ENCODE measurements around the gene SLC7A1. TPM values are rescaled to one million over a fixed set of nuclear protein-coding genes. Genes with fewer than 3 reads are reported as not detected.
A peak's percentile ranks its signal among the peaks of the same experiment; 100 is the strongest.

The SLC7A1 gene
- total RNA-seq, 1 donor from 2014 or later, result 115 TPM

DNA sequence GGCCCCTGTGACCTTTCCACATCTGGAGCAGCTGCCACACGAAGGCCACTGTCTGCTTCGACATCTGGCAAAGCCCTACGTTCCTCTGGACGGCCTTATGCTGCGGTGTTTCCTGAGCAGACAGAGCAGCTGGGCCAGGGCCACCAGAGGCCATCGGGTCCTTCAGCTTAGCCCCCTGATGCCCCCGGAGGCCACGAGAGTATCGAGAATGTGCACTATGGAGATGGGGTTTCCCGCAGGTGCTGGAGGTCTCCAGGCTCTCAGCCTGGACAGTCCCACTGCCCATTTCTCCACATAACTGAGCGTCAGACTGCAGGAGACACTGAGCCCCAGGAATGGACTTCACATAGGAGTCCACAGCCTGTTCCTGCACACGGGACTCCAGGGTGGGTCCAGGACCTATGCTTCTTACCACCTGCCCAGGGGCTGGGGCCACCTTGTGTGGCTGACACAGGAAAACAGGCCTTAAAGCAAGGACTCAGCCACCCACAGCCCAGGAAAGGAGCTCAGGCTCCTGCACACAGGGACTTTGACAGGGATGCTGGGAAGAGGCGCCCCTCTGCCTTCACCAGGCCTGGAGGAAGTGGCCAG lies 80.7 kb downstream of the SLC7A1 start:
- Histone ChIP-seq H3K27ac (ENCODE audit: low read depth, low read length) (no peak overlapping the region), H4K20me1 (ENCODE audit: insufficient read depth, low read length) (no peaks in the 10 kb centered on the region), H3K27me3 (ENCODE audit: insufficient read depth, low read length) (no peaks in the 10 kb centered on the region), H3K9me3 (ENCODE audit: insufficient read depth, low read depth, low read length) (no peaks in the 10 kb centered on the region), H2AFZ (ENCODE audit: low read depth, low read length) (no peak overlapping the region), H3K79me2 (ENCODE audit: insufficient read depth, low read length) (peaks cover 11% of the 10 kb centered on the region), H3K4me1 (ENCODE audit: insufficient read depth, low read length) (peaks cover 29% of the 10 kb centered on the region), H3K9ac (ENCODE audit: low read length) (no peak overlapping the region), H3K36me3 (ENCODE audit: insufficient read depth, low read length) (peaks cover 35% of the 10 kb centered on the region), H3K4me2 (ENCODE audit: low read length) (no peak overlapping the region), H3K4me3 (ENCODE audit: insufficient read depth, low read depth, low read length) (no peak overlapping the region)
- H3K36me3 Mint-ChIP-seq (ENCODE audit: low read depth, unreplicated experiment), result peaks cover 41% of the 10 kb centered on the region
- no peaks in the 10 kb centered on the region for H3K27me3 Mint-ChIP-seq (ENCODE audit: low read depth, unreplicated experiment)
- H3K27ac Mint-ChIP-seq (ENCODE audit: unreplicated experiment), result no peak overlapping the region
- no peak for TF ChIP-seq EZH2 (IDR thresholded peaks at IDR 0.05; ENCODE audit: insufficient read depth, low read length)
- H3K4me1 Mint-ChIP-seq (ENCODE audit: low read depth, unreplicated experiment), result peaks cover 12% of the 10 kb centered on the region
- DNase-seq (ENCODE audit: low read depth) (no peak), FAIRE-seq (no peak)
- H3K4me3 Mint-ChIP-seq (ENCODE audit: unreplicated experiment), result no peak overlapping the region
- no peaks in the 10 kb centered on the region for H3K9me3 Mint-ChIP-seq (ENCODE audit: unreplicated experiment)

- Histone ChIP-seq H3K79me2 (ENCODE audit: insufficient read depth, low read length) (peaks cover 4% of the 10 kb centered on the region), H3K4me3 (ENCODE audit: insufficient read depth, low read depth, low read length) (no peak overlapping the region), H3K4me1 (ENCODE audit: insufficient read depth, low read length) (peaks cover 33% of the 10 kb centered on the region), H4K20me1 (ENCODE audit: insufficient read depth, low read length) (no peaks in the 10 kb centered on the region), H3K36me3 (ENCODE audit: insufficient read depth, low read length) (peaks cover 32% of the 10 kb centered on the region), H2AFZ (ENCODE audit: low read depth, low read length) (no peak overlapping the region), H3K9ac (ENCODE audit: low read length) (no peak overlapping the region), H3K27ac (ENCODE audit: low read depth, low read length) (no peak overlapping the region), H3K9me3 (ENCODE audit: insufficient read depth, low read depth, low read length) (no peaks in the 10 kb centered on the region), H3K27me3 (ENCODE audit: insufficient read depth, low read length) (no peaks in the 10 kb centered on the region), H3K4me2 (ENCODE audit: low read length) (no peak overlapping the region)
- no peak for TF ChIP-seq EZH2 (IDR thresholded peaks at IDR 0.05; ENCODE audit: insufficient read depth, low read length)
- no peak for TF ChIP-seq CTCF (IDR thresholded peaks at IDR 0.05; ENCODE audit: insufficient read depth, low read depth, low read length)
- FAIRE-seq, result no peak
- Mint-ChIP-seq H3K4me1 (ENCODE audit: low read depth, unreplicated experiment) (peaks cover 14% of the 10 kb centered on the region), H3K36me3 (ENCODE audit: low read depth, unreplicated experiment) (peaks cover 41% of the 10 kb centered on the region), H3K27me3 (ENCODE audit: low read depth, unreplicated experiment) (no peaks in the 10 kb centered on the region), H3K9me3 (ENCODE audit: unreplicated experiment) (no peaks in the 10 kb centered on the region), H3K4me3 (ENCODE audit: unreplicated experiment) (no peak overlapping the region), H3K27ac (ENCODE audit: unreplicated experiment) (peak overlapping the region; percentile 13)
- DNase-seq (ENCODE audit: low read depth), result no peak
Observed at GRCh38 chr13:29513981-29514719, 81.3 kb downstream of the SLC7A1 start.

GRCh38 chr13:29513002-29513980 lies 82.2 kb downstream of the SLC7A1 start:
- Mint-ChIP-seq H3K36me3 (ENCODE audit: low read depth, unreplicated experiment) (peaks cover 44% of the 10 kb centered on the region), H3K4me1 (ENCODE audit: low read depth, unreplicated experiment) (peaks cover 23% of the 10 kb centered on the region), H3K27ac (ENCODE audit: unreplicated experiment) (peak overlapping the region; percentile 13), H3K4me3 (ENCODE audit: unreplicated experiment) (no peak overlapping the region), H3K27me3 (ENCODE audit: low read depth, unreplicated experiment) (no peaks in the 10 kb centered on the region), H3K9me3 (ENCODE audit: unreplicated experiment) (no peaks in the 10 kb centered on the region)
- H3K79me2 ChIP-seq (ENCODE audit: insufficient read depth, low read length), result no peaks in the 10 kb centered on the region
- peaks cover 42% of the 10 kb centered on the region for H3K4me1 ChIP-seq (ENCODE audit: insufficient read depth, low read length)
- peaks cover 30% of the 10 kb centered on the region for H3K36me3 ChIP-seq (ENCODE audit: insufficient read depth, low read length)
- H3K4me3 ChIP-seq (ENCODE audit: insufficient read depth, low read depth, low read length), result no peak overlapping the region
- H3K27me3 ChIP-seq (ENCODE audit: insufficient read depth, low read length), result no peaks in the 10 kb centered on the region
- FAIRE-seq (no peak), DNase-seq (ENCODE audit: low read depth) (no peak)
- no peak overlapping the region for H2AFZ ChIP-seq (ENCODE audit: low read depth, low read length)
- no peak overlapping the region for H3K27ac ChIP-seq (ENCODE audit: low read depth, low read length)
- peaks cover 6% of the 10 kb centered on the region for H4K20me1 ChIP-seq (ENCODE audit: insufficient read depth, low read length)
- TF ChIP-seq EZH2 (IDR thresholded peaks at IDR 0.05; ENCODE audit: insufficient read depth, low read length) (no peak), CTCF (IDR thresholded peaks at IDR 0.05; ENCODE audit: insufficient read depth, low read depth, low read length) (no peak)
- no peak overlapping the region for H3K4me2 ChIP-seq (ENCODE audit: low read length)
- H3K9me3 ChIP-seq (ENCODE audit: insufficient read depth, low read depth, low read length), result no peaks in the 10 kb centered on the region
- no peak overlapping the region for H3K9ac ChIP-seq (ENCODE audit: low read length)
